NCI-H2107 (cell line): ENCODE data around the gene GNAQ.
"Not testable (repeated sequence)": the region's sequence is repeated elsewhere in the genome, so short reads cannot be mapped to it uniquely, and the experiment has no call there.

Experiments used
- DNase-seq: peaks from one replicate; lab custom pipeline; 2025; lab: John Stamatoyannopoulos, UW

GNAQ gene

GRCh38 chr9:78031444-78031892, at the start of gene GNAQ:
TSS of gene GNAQ (minus strand) at chr9:78031811. CDS start at chr9:78031235, 576 bp downstream.
- DNase-seq = no peak

DNA sequence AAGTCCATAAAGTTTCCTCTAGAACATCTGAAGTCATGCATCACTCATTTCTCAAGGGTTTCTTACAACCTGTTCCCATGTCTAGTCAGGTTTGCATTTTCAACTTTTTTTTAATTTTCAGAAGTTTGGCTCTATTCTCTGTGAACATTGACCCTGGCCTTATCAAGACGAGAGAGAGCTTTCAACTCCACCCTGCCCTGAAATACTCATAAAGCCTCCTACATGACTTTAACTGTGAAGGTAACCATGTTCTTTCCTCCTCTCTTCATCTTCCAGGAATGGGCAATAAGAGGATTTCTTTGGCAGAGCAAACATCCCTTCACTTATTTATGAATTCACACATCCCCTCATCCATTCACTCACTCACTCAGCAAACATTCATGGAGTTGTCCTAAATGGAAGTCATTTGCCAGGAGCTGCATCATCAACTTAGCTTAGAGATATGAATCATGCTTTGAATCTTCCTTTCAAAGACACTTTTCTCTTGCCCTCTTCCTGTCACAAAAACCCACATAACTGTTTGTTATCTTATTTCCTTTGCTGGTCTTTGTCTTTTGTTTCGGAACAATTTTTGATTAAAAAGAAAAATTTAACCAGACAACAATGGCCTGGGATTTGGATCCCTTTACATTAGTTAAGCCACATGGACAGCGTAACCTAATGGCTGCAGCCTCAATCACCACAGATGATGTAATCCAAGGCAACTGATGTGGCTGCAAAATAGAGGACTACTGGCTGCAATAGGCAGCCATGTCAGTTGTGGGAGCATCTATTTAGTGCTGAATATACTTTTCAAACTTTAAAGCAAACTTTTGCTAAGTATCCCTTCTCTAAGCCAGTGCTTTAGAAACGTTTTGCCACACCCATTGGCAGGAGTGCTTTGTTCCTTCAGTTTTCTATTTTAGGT, 43.0 kb upstream of the GNAQ start:
- DNase-seq = no peak

GRCh38 chr9:78073722-78074121, 42.1 kb upstream of the GNAQ start:
- no peak for DNase-seq

- no peak for DNase-seq
Measured at GRCh38 chr9:78072586-78073199, 41.1 kb upstream of the GNAQ start.

DNA sequence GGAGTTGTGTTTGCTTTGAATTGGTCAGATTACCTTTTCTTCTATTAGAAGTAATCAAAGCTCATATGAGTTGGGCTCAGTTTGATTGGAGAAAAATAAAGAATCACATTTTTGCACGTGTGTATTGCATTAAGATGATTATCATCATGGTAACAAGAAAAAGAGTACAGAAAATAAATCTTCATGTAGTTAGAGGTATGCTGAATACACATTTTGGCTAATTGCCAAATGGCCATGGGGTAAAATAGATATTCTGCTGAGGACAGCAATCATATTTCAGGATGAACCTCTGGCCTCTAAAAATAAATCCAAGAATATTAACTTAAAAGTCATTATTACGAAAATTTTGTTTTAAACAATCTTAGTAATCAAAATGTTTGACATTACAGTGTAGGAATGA, 38.9 kb upstream of the GNAQ start:
- no peak for DNase-seq

- no peak for DNase-seq
Measured at GRCh38 chr9:78064075-78064474, 32.5 kb upstream of the GNAQ start.

DNA sequence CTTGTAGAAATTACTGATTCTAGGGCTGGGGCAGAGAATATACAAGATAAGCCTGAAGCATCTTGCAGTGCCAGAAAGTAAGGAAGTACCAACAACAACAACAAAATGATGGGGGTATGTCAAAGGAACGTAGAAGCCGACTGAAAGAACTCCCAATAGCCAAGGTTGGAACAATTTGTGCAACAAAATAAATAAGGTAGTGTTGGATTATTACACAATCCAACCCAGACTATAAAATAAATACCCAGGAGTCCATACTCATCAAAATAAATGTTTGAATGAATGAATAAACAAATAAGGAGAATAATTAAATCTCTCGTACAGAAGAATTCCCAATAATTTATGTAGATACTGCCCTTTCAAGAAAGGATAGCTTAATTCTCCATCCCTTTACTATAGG, 31.1 kb upstream of the GNAQ start:
- no peak for DNase-seq

GRCh38 chr9:78054218-78054617, 22.6 kb upstream of the GNAQ start:
- not testable (repeated sequence) for DNase-seq

DNA sequence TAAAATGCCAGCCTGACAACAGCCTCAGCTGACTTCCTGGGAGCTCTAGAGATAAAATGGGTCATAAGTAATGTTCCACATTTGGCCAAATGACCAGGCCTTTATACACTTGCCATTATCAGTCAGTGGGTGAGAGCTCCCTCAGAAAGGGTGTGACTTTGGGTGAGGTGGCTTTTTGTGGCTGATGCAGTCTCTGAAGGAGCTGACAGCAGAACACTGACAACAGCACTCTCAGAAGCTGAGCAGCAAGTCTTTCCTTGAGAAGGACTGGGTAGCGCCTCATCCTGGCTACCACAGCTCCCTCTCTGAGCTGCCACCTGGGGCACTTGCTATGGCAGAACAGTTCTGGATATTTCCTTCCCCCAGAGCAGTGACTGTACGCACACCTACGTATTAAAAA, 22.0 kb upstream of the GNAQ start:
- no peak for DNase-seq

DNA sequence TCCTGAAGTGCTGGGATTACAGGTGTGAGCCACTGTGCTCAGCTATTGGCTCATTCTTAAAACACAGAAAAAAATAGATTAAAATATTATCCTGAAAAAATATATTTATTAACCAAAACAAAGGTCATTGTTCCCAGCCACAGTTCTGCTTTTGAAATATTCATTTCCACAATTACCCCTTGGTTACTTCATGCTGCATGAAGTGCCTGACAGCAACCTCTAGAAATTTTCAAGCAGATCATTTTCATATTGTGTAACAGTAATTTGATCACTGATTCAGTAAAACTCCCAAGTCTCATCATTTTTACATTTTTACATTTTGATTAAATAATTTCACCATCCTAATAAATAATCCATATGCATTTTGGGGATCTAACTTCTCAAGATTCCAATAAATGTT, 18.8 kb upstream of the GNAQ start:
- no peak for DNase-seq

DNA sequence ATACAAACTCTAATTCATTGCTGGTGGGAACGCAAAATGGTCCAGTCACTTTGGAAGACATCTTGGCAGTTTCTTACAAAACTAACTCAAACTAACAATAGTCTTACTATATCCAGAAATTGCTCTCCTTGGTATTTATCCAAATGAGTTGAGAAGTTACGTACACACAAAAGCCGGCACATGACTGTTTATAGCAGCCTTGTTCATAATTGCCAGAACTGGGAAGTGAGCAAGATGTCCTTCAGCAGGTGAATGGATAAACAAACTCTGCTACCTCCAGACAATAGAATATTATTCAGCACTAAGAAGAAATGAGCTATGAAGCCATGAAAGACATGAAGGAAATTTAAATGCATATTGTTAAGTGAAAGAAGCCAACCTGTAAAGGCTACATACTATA, 17.9 kb upstream of the GNAQ start:
- no peak for DNase-seq

- no peak for DNase-seq
Measured at GRCh38 chr9:78047106-78047505, 15.5 kb upstream of the GNAQ start.

- DNase-seq = no peak
Measured at GRCh38 chr9:78046112-78046511, 14.5 kb upstream of the GNAQ start.

DNA sequence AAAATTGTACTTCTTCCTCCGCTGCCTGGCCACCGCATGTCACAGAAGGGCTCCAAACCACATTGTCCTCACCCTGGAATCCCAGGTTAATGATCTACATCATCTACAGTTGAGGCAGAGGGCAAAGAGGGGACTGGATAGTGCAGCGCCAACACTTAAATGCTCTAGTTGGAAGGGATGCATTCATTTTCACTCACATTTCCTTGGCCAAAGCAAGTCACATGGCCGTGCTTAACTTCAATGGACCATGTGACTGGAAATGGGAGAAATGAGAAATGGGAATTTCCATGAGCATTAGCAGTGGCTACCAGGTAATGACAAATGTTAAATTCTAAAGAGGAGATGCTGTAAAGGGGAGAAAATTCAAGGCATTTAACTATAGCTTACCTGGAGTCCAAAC, 13.3 kb upstream of the GNAQ start:
- DNase-seq = no peak

DNA sequence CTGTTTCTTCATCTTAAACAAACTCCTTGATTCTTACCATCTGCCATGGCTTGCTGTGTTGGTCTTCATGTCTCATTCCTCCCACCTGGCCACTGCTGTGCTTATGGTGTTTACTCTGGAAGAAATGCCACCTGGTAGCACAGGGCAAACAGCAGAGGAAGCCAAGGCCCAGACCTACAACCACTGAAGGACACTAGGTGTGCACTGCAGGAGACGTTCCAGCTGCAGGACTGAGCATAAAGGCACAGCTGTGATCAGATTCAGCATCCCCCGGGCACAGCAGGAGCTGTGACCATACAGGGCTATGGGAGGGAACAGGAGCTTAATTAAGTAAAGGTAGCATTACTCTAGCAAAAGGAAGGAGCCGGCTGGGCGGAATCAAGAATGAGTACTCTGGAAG, 12.6 kb upstream of the GNAQ start:
- no peak for DNase-seq

GRCh38 chr9:78041971-78042370, 10.4 kb upstream of the GNAQ start:
- DNase-seq = no peak

DNA sequence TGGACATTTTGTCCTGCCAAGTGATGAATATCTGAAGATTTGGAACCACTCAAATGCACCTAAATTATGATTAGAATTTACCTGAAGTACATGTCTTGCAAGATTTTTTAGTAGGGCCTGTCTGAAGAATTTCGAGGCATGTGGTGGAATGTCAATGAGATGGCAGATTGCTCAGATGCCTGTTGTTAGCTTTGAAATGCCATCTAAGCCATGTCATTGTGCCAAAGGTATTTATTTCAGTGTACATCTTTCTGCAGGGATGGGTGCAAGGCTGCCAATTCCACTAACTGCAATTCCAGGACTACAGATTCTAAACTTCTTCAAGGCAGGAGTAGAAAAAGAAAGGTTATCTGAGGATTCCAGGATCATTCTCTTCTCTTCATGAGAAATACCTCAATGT, 9.1 kb upstream of the GNAQ start:
- no peak for DNase-seq

DNA sequence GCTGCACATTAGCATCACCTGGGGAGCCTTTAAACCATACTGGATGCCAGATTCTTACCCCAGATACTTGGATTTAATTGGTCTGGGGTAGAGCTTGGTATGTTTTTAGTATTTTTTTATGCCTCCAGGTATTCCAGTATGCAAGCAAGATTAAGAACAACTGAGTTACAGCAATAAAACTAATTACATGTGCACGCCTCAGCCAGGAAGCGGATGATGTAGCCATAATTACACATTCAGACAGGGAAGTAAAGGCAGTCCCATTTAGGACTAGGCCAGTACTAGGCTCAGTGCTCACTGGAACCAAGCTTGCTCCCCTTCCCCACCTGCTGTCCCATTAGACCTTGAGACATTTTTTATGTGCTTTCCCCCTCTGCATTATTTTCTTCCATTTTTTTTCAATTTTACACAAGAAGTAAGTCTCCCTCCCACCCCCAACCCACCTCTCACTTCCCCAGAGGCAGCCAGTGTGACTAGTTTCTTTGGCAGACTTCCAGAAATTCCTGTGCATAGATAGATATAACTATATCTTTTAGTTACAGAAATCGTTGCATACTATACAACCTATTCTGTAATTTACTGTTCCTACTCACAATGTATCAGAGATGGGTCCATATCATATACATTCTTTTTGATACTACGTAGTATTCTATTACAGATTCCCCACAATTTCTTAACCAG, 7.1 kb upstream of the GNAQ start:
- no peak for DNase-seq

DNA sequence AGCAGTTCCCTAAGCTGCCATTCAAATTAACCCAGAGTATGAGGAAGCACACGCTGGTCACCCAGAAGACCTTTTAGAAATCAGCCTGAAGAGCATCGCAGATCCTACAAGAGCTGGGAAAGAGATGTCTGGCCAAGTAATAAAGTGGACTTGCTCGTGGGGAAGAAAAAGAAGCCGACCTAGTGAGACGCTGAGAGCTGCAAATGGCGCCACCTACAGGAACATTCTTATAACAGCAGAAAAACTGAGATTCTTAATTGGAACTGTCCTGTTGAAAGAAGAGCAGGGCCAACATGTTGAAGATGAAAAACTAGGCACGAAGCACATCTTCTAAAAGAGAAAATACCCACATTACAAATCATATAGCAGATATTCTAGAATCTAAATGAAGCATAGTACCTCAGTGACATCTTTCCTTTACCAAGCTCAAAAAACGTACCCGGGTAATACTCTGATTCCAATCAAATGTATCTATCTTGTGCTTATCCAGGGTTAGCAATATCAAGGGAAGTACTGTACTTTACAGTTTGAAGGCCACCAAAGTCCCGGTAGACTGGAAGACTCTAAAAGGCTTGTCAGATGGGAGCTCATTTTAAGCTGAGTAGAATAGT, 3.9 kb upstream of the GNAQ start:
- peak; percentile 30 for DNase-seq

GRCh38 chr9:78033870-78034269, 2.3 kb upstream of the GNAQ start:
- no peak for DNase-seq

DNA sequence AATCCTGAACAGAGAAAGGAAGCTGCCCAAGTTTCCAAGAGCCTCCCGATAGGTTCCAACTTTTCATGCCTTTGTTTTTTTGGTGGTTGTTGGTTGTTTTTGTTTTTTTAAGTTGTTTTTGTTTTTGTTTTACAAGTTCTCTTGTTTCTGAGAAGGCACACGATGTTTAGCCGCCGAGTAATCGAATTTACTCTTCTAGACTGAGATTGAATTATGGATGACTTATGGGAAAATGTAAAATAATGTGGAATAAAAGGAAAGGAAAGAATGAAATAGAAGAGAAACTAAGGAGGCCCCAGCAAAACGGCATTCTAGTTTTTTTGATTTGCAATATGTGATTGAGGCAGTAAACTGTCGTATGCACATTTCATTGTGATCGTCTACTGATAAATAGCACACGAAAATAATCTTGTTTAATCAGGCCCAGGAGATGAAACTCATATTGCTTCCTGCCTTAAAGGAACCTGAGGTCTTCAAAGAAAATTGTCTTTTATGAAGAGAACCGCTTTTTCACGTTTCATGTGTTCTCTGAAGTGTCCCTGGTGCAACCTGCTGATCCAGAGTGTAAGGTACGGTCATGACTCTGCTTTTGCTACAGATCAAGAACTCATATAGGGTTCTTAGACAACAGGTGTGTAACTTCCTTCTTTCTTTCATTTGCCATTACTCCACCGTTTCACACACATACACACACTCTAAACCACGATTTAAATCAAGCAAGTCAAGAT, 1.3 kb upstream of the GNAQ start:
- DNase-seq = no peak
